GM21529 (cell line): ENCODE measurements around the gene CCP110.
"Not testable (repeated sequence)": the region's sequence is repeated elsewhere in the genome, so short reads cannot be mapped to it uniquely, and the experiment has no call there.

Experiments
- ATAC-seq: cut with Tn5 transposase; IDR thresholded peaks from one replicate; pipeline ENCODE4 v1.9.1; 2021; ENCODE audit not compliant: unreplicated experiment

Gene CCP110

DNA sequence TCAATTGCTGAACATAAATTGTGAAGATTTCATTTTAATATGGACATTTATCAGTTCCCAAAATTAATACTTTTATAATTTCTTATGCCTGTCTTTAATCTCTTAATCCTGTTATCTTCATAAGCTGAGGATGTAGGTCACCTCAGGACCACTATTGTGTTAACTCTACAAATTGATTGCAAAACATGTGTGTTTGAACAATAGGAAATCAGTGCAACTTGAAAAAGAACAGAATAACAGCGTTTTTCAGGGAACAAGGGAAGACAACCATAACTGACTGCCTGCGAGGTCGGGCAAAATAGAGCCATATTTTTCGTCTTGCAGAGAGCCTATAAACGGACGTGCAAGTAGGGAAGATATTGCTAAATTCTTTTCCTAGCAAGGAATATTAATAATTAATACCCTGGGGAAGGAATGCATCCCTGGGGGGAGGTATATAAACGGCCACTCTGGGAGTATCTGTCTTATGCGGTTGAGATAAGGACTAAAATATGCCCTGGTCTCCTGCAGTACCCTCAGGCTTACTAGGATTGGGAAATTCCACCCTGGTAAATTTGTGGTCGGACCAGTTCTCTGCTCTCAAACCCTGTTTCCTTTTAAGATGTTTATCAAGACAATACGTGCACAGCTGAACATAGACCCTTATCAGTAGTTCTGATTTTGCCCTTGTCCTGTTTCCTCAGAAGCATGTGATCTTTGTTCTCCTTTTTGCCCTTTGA, 19.7 kb downstream of the CCP110 start:
- ATAC-seq: not testable (repeated sequence)

- ATAC-seq: no peak
Observed at GRCh38 chr16:19548144-19548543, 24.4 kb downstream of the CCP110 start.

DNA sequence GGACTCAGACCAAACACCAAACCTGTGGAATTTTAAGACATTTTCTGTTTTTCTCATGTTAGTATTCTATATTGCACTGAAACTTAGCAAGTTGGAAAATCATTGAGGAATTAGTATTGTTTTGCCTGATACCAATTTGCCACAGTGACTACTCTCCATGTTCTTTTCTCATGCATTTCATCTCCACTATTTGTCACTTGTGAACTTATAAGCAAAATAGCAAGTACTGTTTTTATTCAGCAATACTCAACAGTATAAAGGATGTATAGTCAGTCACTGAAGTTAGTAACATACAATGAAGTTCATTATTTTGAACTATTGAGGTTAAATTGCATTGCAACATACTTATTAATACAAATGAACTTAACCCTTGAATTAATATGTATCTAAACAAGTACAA, 25.9 kb downstream of the CCP110 start:
- no peak for ATAC-seq

DNA sequence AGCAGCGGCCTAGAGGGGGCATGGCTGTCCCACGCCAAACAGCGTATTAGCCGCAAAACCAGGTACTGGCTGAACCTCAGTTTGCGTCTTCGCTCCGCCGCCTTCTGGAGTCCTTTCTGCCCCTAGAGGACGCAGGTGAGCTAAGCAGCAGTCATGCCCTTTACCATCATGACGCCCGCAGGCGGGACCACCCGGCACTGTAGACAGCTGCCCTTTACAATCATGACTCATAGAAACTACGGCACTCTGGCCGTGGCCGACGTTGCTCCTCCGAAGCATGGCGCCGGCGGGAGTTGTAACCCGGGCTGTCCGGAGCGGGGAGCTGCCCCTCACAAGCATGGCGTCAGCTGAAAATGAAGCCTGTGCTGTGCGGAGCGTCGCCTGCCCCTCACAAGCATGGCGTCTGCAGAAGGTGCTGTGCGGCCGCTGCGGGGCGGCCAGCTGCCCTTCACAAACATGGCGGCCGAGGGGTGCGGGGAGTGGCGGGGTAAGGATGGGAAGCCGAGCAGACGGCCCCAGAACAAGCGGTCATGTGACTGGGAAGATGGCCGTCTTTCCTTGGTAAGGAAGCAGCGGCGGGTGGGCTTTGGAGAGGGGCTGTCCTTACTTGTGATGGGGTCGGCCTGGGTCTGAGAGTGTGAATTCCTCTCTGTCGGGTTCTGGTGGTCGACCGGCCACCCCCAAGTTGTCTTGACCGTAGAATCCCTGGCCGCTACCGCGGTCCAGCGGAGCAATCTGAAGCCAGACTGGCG, 31.6 kb downstream of the CCP110 start, which contains the start of gene VPS35L:
Gene VPS35L (plus strand): TSS at position 518 of the 752 bp plus-strand sequence. CDS start 27 bp downstream, at position 545.
- peak; percentile 97 for ATAC-seq

DNA sequence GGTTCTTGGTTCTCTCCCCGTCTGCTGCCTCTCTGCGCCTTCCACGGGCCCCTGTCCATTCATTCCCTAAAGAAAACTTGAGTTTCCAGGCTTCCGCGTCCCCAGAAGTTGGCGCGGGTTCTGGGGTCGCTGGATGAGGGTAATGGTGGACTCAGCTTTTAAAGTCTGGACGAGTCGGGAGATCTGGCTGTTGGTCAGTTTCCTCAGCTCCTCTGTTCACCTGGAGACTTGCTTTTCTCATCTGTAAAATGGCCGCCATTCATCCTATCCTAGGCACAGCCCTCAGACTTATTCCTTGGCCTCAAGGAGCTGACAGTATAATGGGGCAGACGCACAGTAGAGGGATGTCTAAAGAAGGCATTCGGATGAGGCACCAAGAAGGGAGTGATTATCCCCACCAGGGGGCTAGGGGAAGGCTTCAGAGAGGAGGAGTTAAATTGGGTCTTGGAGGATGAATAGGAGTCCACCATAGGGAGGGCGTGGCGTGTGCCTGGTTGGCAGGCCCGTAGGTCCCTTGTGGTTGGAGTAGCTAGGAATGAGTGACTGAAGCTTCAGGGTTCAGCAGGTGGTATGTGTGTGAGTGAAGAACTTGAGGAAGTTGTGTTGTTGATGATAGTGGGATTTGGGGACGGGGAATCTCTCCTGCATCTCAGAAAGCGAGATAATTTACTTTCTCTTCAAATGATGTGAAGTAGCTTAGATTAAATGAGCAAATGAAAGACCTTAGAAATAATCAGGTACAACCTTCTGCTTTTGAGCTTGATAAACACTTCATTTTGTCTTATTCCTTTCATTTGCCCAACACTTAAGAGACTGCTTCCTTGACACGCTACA, 32.4 kb downstream of the CCP110 start:
- ATAC-seq: no peak

DNA sequence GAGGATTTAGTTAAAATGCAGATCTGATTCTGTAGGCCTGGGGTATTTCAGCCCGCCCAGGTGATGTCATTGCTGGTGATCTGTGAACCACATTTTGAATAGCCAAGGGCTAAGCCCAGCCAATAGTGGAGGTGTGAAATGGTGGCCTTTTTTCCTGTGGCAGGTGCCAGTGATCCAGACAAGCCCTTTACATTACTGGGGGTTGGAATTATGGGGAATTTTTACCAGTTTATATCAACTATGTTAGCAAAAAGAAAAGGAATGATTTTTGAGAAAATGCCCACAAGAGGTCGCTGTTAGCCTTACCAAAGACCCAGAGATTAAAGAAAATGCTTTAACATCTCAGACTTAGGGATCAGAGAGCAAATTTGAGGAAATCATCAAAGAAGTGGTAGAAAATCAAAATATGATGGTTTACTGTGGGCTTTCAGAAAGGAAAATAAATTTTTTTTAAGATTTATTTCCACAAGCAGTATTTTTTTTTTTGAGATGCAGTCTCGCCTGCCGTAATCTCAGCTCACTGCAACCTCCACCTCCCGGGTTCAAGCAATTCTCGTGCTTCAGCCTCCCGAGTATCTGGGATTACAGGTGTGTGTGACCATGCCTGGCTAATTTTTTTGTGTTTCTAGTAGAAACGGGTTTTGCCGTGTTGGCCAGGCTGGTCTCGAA, 35.6 kb downstream of the CCP110 start:
- ATAC-seq: no peak

DNA sequence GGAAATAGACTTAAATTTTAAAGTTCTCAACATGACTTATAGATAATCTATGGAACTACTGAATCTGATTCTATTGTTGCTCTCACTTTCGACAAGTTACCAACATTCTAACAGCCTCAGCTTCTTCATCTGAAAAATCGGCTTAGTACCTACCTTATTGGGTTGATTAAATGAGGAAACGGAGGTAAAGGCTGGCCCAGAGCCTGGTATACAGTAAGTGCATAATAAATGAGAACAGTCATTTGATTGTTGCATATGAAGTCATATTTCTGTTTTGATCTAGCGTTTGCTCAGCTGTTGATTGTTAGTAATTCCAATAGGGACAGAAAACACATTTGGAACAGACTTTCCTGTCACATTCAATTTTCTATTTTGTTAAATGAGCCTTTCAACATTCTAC, 36.3 kb downstream of the CCP110 start:
- no peak for ATAC-seq

GRCh38 chr16:19563377-19563776, 39.6 kb downstream of the CCP110 start:
- no peak for ATAC-seq

GRCh38 chr16:19566362-19566761, 42.6 kb downstream of the CCP110 start:
- no peak for ATAC-seq

DNA sequence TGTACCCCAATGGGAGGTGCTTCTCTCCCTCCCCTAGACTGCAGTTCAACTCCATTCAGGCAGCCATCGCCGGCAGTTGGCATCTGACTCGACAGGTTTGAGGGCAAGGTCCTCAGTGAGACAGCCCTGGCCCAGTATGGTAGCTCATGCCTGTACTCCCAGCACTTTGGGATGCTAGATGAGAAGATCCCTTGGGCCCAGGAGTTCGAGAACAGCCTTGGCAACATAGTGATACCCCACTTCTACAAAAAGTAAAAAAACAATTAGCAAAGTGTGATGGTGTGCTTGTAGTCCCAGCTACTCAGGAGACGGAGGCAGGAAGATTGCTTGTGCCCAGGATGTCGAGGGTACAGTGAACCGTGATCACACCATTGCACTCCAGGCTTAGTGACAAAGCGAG, 43.8 kb downstream of the CCP110 start:
- ATAC-seq: no peak

GRCh38 chr16:19573997-19574396, 50.3 kb downstream of the CCP110 start:
- no peak for ATAC-seq

DNA sequence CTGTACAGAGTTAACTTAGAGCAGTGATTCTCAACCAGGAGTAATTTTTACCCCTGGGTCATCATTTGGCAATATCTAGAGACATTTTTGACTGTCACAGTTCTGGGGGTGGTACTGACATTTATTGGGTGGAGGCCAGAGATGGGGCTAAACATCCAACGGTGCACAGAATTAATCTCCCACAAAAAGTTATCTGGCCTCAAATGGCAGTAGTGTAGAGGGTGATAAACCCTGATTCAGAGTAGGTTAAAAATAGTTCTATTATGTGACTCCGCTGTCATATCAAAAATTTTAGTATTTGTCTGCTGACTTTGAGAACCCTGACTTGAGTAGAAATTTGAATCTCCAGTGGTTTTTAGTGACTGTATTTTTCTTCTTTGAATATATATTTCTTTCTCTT, 50.9 kb downstream of the CCP110 start:
- ATAC-seq: no peak

DNA sequence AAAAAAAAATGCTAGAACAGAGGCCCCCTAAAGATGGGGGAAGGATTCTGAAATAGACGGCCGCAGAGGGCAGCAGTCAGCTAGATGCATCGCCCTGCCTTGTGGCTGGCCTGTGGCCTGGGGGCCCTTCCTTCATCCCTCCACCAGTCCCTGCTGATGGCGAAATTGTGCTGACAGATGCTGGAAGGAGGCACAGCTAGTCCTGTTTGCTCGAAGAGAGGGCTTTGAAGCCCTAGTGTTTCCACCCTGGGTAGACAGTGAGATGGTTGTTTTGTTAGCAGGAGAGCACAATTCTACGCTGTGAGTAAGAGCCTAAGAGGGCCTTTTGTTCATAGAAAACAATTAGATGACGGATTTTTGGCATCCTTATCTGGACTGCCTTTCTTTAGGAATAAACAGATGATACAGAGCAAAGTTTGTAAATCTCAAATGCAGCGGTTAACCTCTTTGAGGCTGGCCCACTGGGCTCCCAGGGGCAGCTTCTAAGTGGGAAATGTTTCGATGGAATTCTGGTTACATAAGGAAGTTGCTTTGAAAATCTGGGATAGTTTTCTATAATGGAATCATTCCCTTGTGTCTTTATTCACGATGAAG, 54.7 kb downstream of the CCP110 start:
- ATAC-seq: no peak

DNA sequence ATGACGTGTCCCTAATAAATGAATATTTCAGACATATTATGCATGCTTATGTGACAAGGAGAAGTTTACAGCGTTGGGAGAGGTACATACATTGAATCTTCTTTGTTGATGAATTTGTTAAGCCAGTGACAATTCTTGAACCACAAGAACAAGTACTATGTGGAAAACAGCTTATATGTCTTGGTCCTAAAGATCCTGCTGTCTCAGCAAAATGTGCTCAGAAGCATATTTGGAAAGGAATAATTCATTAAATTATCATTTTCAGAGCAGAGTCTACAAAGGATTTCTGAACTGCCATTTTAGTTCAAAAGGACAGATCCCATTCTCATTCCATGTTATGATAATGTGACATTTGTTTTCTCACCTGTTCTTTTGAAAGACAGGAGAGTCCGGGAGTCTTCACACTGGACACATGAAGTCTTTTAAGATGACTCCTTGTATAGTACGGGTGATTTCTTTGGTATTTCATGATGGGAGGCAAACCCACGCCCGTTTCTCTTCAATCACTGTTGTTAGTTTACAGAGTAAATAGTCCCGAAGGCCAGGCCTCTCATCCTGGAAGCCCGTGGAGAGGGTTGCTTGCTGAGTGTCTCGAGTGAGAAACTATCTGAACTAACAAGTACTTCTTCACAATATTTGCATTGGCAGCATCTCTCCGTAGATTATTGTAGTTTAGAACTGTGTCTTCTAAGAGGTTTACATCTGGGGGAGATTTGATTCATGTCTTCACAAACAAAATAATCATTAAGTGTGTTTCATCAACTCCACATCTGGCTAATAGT, 58.5 kb downstream of the CCP110 start:
- ATAC-seq: no peak

- peak; percentile 47 for ATAC-seq
Observed at GRCh38 chr16:19583665-19584300, 60.0 kb downstream of the CCP110 start.

DNA sequence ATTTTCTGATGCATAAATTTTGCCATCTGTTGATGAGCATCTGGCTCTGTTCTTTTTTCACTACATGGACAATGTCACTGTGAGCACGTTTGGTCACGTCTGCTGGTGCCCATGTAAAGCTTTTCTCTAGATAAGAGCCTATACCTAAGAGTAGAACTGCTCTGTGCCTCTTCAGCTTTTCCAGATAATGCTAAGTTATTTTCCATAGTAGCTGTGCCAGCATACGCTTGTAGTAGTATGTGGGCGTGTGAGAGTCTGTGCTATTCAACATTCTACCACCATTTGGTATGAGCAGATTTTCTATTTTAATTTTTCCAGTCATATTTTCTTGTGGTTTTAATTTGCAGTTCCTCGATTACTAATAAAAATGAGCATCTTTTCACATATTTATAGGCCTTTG, 64.9 kb downstream of the CCP110 start:
- ATAC-seq: no peak

DNA sequence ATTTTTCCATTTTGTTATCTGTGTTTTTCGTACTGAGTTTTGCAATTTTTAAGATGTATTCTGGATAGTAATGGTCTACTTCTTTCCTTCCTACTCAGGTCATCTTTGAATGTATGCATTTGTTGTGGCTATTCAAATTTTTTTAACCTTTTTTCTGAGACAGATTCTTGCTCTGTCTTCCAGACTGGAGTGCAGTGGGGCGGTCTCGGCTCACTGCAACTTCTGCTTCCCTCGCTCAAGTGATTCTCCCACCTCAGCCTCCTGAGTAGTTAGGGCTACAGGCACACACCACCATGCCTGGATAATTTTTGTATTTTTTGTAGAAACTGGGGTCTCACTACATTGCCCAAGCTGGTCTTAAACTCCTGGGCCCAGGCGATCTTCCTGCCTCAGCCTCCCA, 65.4 kb downstream of the CCP110 start:
- ATAC-seq: no peak

DNA sequence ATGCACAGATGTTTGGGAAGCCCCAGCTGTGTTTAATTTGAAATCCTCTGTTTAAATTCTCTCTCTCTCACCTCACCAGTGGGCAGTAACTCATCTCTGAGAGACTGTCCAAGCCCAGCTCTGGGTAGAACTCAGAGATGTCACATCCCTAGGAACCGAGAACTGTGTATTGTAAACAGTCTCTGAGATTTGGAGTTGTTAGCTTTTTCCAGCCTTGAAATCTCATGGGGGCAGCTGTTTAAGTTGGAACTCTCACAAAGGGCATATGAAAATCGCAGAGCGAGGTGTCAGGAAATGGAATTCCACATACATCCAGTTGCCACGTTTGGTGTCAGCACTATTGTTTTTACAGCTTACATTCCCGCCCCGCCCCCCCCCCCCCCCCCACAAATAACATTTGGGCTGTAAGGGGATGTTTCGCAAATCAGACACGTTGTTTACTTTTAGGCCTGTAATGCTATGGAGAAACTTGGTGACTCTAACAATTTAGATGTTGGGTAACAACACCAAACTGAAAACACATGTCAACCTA, 66.1 kb downstream of the CCP110 start:
- no peak for ATAC-seq
